ENCODE results near the gene IQSEC2.

The IQSEC2 gene

DNA sequence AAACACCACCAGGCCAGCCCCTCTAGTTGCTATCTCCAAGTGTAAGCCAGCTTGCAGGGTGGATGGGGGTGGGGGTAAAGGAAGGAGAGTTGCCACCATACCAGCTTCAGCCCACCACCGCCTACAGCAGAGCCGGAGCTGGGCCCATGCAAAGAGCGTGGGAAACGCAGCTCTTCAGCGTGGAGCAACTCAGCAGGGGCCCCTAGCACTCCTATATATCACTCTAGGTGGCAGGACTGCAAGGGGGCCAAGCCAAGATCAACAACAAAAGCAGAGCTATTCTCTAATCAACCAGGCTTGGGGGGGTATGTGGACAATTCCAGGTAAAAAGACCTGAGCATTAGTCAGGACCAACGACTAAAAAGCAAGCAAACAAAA, 35.5 kb upstream of the IQSEC2 start:
- no peak overlapping the region for H3K4me3 ChIP-seq (ENCODE audit: low read length)
- H2BK120ac ChIP-seq (ENCODE audit: low read depth, low read length), result no peak overlapping the region
- no peak overlapping the region for H3K23ac ChIP-seq (ENCODE audit: low read length)
- H3K79me2 ChIP-seq (ENCODE audit: control insufficient read depth, insufficient read depth, low read length), result peaks cover 41% of the 10 kb centered on the region
- H2BK15ac ChIP-seq (replicated peaks; ENCODE audit: low read depth), result no peak overlapping the region
- no CpG with 5 or more reads among the region's 6 CpGs for WGBS (ENCODE audit: extremely low coverage, insufficient coverage, low lambda C conversion rate)
- no peaks in the 10 kb centered on the region for H3K36me3 ChIP-seq (ENCODE audit: control insufficient read depth, insufficient read depth, low read length)
- H3K79me1 ChIP-seq (ENCODE audit: low read length), result no peaks in the 10 kb centered on the region
- H3K18ac ChIP-seq (ENCODE audit: low read length), result no peak overlapping the region
- H3K4me2 ChIP-seq (ENCODE audit: low read length), result no peak overlapping the region
- no peak overlapping the region for H3K27ac ChIP-seq (ENCODE audit: low read depth, low read length)
- no peak overlapping the region for H2BK5ac ChIP-seq (ENCODE audit: low read length)
- no peak overlapping the region for H3K9ac ChIP-seq (ENCODE audit: low read length)
- peak overlapping the region; percentile 25 for H3K56ac ChIP-seq (ENCODE audit: low read length)
- no peak overlapping the region for H4K5ac ChIP-seq (ENCODE audit: low read length)
- no peak overlapping the region for H3K4ac ChIP-seq (ENCODE audit: low read depth, low read length)
- H4K8ac ChIP-seq (ENCODE audit: low read depth, low read length), result no peak overlapping the region
- H2AK5ac ChIP-seq (ENCODE audit: low read length), result no peak overlapping the region
- no peak for DNase-seq
- no peaks in the 10 kb centered on the region for H3K27me3 ChIP-seq (ENCODE audit: insufficient read depth, low read length, poor library complexity)
- peaks cover 5% of the 10 kb centered on the region for H3K4me1 ChIP-seq (ENCODE audit: control insufficient read depth, low read depth, low read length)

DNA sequence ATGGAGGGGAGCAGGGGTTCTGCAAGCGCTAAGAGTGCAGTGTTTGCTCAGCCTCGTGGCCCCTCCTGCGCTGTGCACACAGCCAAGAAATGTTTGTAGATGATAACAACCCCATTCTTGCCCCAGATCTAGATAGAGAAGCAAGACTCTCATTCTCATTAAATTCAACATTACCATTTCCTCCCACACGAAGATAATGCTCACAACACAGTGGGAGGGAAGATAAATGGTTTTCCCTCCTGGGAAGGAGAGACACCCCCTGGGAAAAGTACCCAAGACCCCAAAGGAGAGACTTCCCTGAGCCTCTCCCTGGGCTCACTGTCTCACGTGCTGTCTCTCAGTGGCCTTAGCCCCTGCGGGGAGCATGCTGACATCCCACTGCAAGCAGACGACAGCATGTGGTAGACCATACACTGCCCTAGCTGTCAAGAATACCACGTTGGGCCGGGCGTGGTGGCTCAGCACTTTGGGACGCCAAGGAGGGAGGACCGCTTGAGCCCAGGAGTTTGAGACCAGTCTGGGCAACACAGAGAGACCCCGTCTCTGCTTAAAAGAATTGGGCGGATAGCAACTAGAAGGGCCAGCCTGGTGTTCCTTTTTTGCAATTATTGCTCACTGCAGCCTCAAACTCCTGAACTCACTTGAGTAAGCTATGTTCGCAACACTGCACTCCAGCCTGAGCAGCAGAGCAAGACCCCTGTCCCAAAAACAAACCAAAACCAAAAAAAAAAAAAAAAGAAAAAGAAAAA, 34.9 kb upstream of the IQSEC2 start:
- H3K4ac ChIP-seq (ENCODE audit: low read depth, low read length), result no peak overlapping the region
- H2BK5ac ChIP-seq (ENCODE audit: low read length), result no peak overlapping the region
- H3K79me1 ChIP-seq (ENCODE audit: low read length), result no peaks in the 10 kb centered on the region
- no peak overlapping the region for H3K4me2 ChIP-seq (ENCODE audit: low read length)
- H3K9ac ChIP-seq (ENCODE audit: low read length), result no peak overlapping the region
- no peak overlapping the region for H3K18ac ChIP-seq (ENCODE audit: low read length)
- H3K23ac ChIP-seq (ENCODE audit: low read length), result no peak overlapping the region
- H3K79me2 ChIP-seq (ENCODE audit: control insufficient read depth, insufficient read depth, low read length), result peaks cover 41% of the 10 kb centered on the region
- no peak overlapping the region for H2BK15ac ChIP-seq (replicated peaks; ENCODE audit: low read depth)
- WGBS (ENCODE audit: extremely low coverage, insufficient coverage, low lambda C conversion rate), result no CpG with 5 or more reads among the region's 15 CpGs
- no peak overlapping the region for H4K5ac ChIP-seq (ENCODE audit: low read length)
- no peaks in the 10 kb centered on the region for H3K36me3 ChIP-seq (ENCODE audit: control insufficient read depth, insufficient read depth, low read length)
- peak overlapping the region; percentile 25 for H3K56ac ChIP-seq (ENCODE audit: low read length)
- no peak for DNase-seq
- H2BK120ac ChIP-seq (ENCODE audit: low read depth, low read length), result no peak overlapping the region
- H3K27ac ChIP-seq (ENCODE audit: low read depth, low read length), result no peak overlapping the region
- no peak overlapping the region for H2AK5ac ChIP-seq (ENCODE audit: low read length)
- H3K4me1 ChIP-seq (ENCODE audit: control insufficient read depth, low read depth, low read length), result peaks cover 5% of the 10 kb centered on the region
- H4K8ac ChIP-seq (ENCODE audit: low read depth, low read length), result no peak overlapping the region
- no peak overlapping the region for H3K4me3 ChIP-seq (ENCODE audit: low read length)
- no peaks in the 10 kb centered on the region for H3K27me3 ChIP-seq (ENCODE audit: insufficient read depth, low read length, poor library complexity)

DNA sequence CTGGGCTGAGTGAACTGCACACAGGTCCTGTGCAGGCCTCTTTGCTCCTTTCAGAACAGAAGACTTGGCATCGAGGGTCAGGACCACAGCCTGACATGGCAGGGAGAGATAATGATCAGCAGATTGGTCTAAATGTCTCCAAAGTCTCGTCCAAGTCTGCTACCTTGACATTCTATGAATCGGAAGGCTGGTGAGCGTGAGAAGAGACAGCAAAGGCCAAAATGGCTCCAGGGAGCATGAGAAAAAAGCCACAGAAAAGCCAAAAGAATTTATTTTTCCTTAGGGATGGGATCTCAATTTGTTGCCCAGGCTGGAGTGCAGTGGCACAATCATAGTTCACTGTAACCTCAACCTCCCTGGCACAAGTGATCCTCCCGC, 32.3 kb upstream of the IQSEC2 start:
- no peak overlapping the region for H3K9ac ChIP-seq (ENCODE audit: low read length)
- H2BK5ac ChIP-seq (ENCODE audit: low read length), result no peak overlapping the region
- H2BK120ac ChIP-seq (ENCODE audit: low read depth, low read length), result no peak overlapping the region
- H2AK5ac ChIP-seq (ENCODE audit: low read length), result no peak overlapping the region
- H3K36me3 ChIP-seq (ENCODE audit: control insufficient read depth, insufficient read depth, low read length), result no peaks in the 10 kb centered on the region
- H3K4me1 ChIP-seq (ENCODE audit: control insufficient read depth, low read depth, low read length), result peaks cover 3% of the 10 kb centered on the region
- H3K27ac ChIP-seq (ENCODE audit: low read depth, low read length), result no peak overlapping the region
- H3K18ac ChIP-seq (ENCODE audit: low read length), result no peak overlapping the region
- H4K8ac ChIP-seq (ENCODE audit: low read depth, low read length), result no peak overlapping the region
- H3K27me3 ChIP-seq (ENCODE audit: insufficient read depth, low read length, poor library complexity), result no peaks in the 10 kb centered on the region
- no peak overlapping the region for H4K5ac ChIP-seq (ENCODE audit: low read length)
- H3K4me3 ChIP-seq (ENCODE audit: low read length), result no peak overlapping the region
- no peak for DNase-seq
- peak overlapping the region; percentile 67 for H2BK15ac ChIP-seq (replicated peaks; ENCODE audit: low read depth)
- H3K79me2 ChIP-seq (ENCODE audit: control insufficient read depth, insufficient read depth, low read length), result peaks cover 40% of the 10 kb centered on the region
- no peak overlapping the region for H3K56ac ChIP-seq (ENCODE audit: low read length)
- no peak overlapping the region for H3K4ac ChIP-seq (ENCODE audit: low read depth, low read length)
- no CpG with 5 or more reads among the region's 5 CpGs for WGBS (ENCODE audit: extremely low coverage, insufficient coverage, low lambda C conversion rate)
- no peak overlapping the region for H3K23ac ChIP-seq (ENCODE audit: low read length)
- no peaks in the 10 kb centered on the region for H3K79me1 ChIP-seq (ENCODE audit: low read length)
- no peak overlapping the region for H3K4me2 ChIP-seq (ENCODE audit: low read length)

DNA sequence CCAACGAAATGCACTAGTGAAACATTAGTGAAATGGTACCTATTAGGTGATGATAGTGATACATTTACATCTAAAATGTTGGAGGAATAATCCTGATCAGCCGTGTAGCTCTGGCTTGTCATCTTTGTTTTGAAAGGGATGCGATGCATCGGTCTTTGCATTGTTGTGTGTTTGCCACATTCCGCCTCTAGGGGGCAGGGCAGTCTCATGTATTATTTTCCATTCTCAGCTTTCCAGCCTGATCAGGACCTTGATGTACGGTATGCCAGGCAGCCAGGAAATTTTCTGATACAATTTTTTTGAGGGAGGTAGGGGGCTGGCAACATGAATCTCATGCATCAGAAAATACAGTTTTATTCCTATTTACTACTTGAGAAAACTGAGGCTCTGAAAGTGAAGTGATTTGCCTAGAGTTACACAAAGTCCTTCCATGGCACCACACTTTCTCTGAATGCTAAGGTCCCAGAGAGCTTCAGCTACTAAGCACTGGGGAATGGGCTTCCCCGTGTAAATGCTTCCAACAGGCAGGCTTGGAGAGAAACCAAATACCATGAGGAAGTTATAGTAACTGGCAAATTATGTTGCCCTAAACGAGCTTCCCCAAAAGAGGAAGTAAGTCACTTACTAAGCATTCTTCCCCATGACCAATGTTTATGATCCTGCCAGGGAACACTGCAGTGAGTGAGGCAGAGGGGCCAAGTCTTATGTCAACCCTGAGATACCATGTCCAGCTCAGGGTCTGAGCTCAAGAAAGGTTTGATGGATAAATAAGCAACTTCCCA, 31.8 kb upstream of the IQSEC2 start:
- no CpG with 5 or more reads among the region's 8 CpGs for WGBS (ENCODE audit: extremely low coverage, insufficient coverage, low lambda C conversion rate)
- H3K23ac ChIP-seq (ENCODE audit: low read length), result no peak overlapping the region
- H4K8ac ChIP-seq (ENCODE audit: low read depth, low read length), result no peak overlapping the region
- H3K4me2 ChIP-seq (ENCODE audit: low read length), result no peak overlapping the region
- no peak overlapping the region for H3K9ac ChIP-seq (ENCODE audit: low read length)
- no peaks in the 10 kb centered on the region for H3K79me1 ChIP-seq (ENCODE audit: low read length)
- H3K18ac ChIP-seq (ENCODE audit: low read length), result no peak overlapping the region
- peak overlapping the region; percentile 67 for H2BK15ac ChIP-seq (replicated peaks; ENCODE audit: low read depth)
- no peak overlapping the region for H4K5ac ChIP-seq (ENCODE audit: low read length)
- no peak for DNase-seq
- no peak overlapping the region for H3K27ac ChIP-seq (ENCODE audit: low read depth, low read length)
- no peak overlapping the region for H2BK120ac ChIP-seq (ENCODE audit: low read depth, low read length)
- H3K4me1 ChIP-seq (ENCODE audit: control insufficient read depth, low read depth, low read length), result peaks cover 3% of the 10 kb centered on the region
- peaks cover 34% of the 10 kb centered on the region for H3K79me2 ChIP-seq (ENCODE audit: control insufficient read depth, insufficient read depth, low read length)
- H3K4ac ChIP-seq (ENCODE audit: low read depth, low read length), result no peak overlapping the region
- no peak overlapping the region for H3K56ac ChIP-seq (ENCODE audit: low read length)
- no peaks in the 10 kb centered on the region for H3K36me3 ChIP-seq (ENCODE audit: control insufficient read depth, insufficient read depth, low read length)
- no peak overlapping the region for H2BK5ac ChIP-seq (ENCODE audit: low read length)
- H3K4me3 ChIP-seq (ENCODE audit: low read length), result no peak overlapping the region
- H3K27me3 ChIP-seq (ENCODE audit: insufficient read depth, low read length, poor library complexity), result no peaks in the 10 kb centered on the region
- no peak overlapping the region for H2AK5ac ChIP-seq (ENCODE audit: low read length)

DNA sequence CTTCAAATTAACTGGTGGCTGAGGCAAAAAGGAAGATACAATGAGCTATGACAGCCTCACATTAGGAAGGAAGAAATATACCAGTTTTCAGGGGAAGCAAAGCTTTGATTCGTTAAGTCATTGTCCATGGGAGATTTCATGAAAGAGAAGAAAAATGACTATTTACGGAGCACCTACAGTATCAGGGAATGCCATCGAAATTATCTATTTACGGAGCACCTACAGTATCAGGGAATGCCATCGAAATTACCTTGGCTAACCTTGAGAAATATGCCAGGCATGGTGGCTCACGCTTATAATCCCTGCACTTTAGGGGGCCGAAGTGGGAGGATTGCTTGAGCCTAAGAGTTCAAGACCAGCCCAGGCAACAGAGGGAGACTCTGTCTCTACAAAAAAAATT, 28.5 kb upstream of the IQSEC2 start:
- Histone ChIP-seq H4K8ac (ENCODE audit: low read depth, low read length) (no peak overlapping the region), H3K23ac (ENCODE audit: low read length) (no peak overlapping the region), H2BK15ac (replicated peaks; ENCODE audit: low read depth) (no peak overlapping the region), H3K4ac (ENCODE audit: low read depth, low read length) (no peak overlapping the region), H3K27ac (ENCODE audit: low read depth, low read length) (no peak overlapping the region), H2BK120ac (ENCODE audit: low read depth, low read length) (no peak overlapping the region), H3K27me3 (ENCODE audit: insufficient read depth, low read length, poor library complexity) (no peaks in the 10 kb centered on the region), H3K4me2 (ENCODE audit: low read length) (no peak overlapping the region), H3K4me1 (ENCODE audit: control insufficient read depth, low read depth, low read length) (no peaks in the 10 kb centered on the region), H3K79me2 (ENCODE audit: control insufficient read depth, insufficient read depth, low read length) (peaks cover 17% of the 10 kb centered on the region), H3K18ac (ENCODE audit: low read length) (no peak overlapping the region), H4K5ac (ENCODE audit: low read length) (no peak overlapping the region), H3K56ac (ENCODE audit: low read length) (no peak overlapping the region), H3K79me1 (ENCODE audit: low read length) (no peaks in the 10 kb centered on the region), H3K9ac (ENCODE audit: low read length) (no peak overlapping the region), H2BK5ac (ENCODE audit: low read length) (no peak overlapping the region), H3K4me3 (ENCODE audit: low read length) (no peak overlapping the region), H3K36me3 (ENCODE audit: control insufficient read depth, insufficient read depth, low read length) (no peaks in the 10 kb centered on the region), H2AK5ac (ENCODE audit: low read length) (no peak overlapping the region)
- no peak for DNase-seq
- WGBS (ENCODE audit: extremely low coverage, insufficient coverage, low lambda C conversion rate), result no CpG with 5 or more reads among the region's 7 CpGs
